Activated CD8-positive, alpha-beta T cell treated with anti-CD3 and anti-CD28 coated beads for 36 hours (primary cell): ENCODE results near the gene SRP68. TPM values are rescaled to one million over a fixed set of nuclear protein-coding genes. Genes with fewer than 3 reads are reported as not detected.

Experiments used
- ATAC-seq: fragments of 200-7000 bp; cut with Tn5 transposase; one replicate; pipeline ENCODE4 v1.10.0; 2021; ENCODE audit warnings: mild to moderate bottlenecking, moderate library complexity
- CTCF ChIA-PET: fragments of 350-600 bp; sonication (Branson Sonifier 250); formaldehyde crosslinking; loops from one replicate; lab custom pipeline; 2021; ENCODE audit warnings: antibody characterized with exemption; lab: Charles Lee
- POLR2A ChIA-PET: fragments of 350-600 bp; sonication (Branson Sonifier 250); formaldehyde crosslinking; loops from one replicate; lab custom pipeline; 2021; ENCODE audit warnings: antibody characterized with exemption; lab: Charles Lee
- DNase-seq: peaks from one replicate; pipeline ENCODE4 v3.0.0-alpha.2; 2020
- H3K27ac Mint-ChIP-seq: one replicate; pipeline ENCODE4 v1.8.0; 2021; ENCODE audit warnings: mild to moderate bottlenecking, mixed read lengths
- H3K27me3 Mint-ChIP-seq: one replicate; pipeline ENCODE4 v1.8.0; 2021; ENCODE audit warnings: mixed read lengths
- H3K36me3 Mint-ChIP-seq: one replicate; pipeline ENCODE4 v1.8.0; 2021; ENCODE audit warnings: low read depth, mixed read lengths
- H3K4me1 Mint-ChIP-seq: one replicate; pipeline ENCODE4 v1.8.0; 2021; ENCODE audit warnings: low read depth, mixed read lengths
- H3K4me3 Mint-ChIP-seq: one replicate; pipeline ENCODE4 v1.8.0; 2021; ENCODE audit warnings: mild to moderate bottlenecking, moderate library complexity, mixed read lengths
- H3K9me3 Mint-ChIP-seq: one replicate; pipeline ENCODE4 v1.8.0; 2021; ENCODE audit warnings: mixed read lengths
- intact Hi-C: fragments of 100-400 bp; cut with micrococcal nuclease; formaldehyde crosslinking; loops from one replicate; pipeline ENCODE4 v1.10.0; 2022
- microRNA-seq: library from miRNA; unstranded; fragments of <30 nt; microRNA quantifications from one replicate; pipeline ENCODE4 v1.2.0, GENCODE V29; 2022; ENCODE audit warnings: borderline microRNAs expressed, borderline replicate concordance
- total RNA-seq, 2 experiments: library from RNA; stranded (reverse); gene quantifications; one replicate each; pipeline ENCODE4 v1.2.3, GENCODE V29; 2021
- TF ChIP-seq, protein P1 (sequence below): fragments of 200-600 bp; IDR thresholded peaks from one replicate; pipeline ENCODE4 v1.8.0; 2022; ENCODE audit warnings: antibody characterized with exemption, mild to moderate bottlenecking

Gene SRP68
- total RNA-seq, 2 experiments from 2014 or later, result 132 to 135 TPM

DNA sequence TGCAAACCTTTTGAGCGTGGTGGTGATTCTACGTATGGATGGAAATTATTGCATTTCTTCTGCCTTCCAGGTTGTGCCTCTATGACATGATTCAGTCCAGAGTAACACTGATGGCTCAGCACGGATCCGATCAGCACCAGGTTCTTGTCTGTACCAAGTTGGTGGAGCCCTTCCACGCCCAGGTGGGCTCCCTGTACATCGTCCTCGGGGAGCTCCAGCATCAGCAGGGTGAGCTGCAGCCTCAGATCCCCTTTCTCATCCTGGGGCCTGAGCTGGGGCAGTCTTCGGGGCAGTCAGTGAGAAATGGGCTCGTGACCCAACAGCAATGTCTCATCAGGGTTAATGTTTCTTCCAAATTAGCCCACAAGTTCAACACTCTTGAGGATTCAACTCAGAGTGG lies 80.9 kb downstream of the SRP68 start:
- ChIA-PET POLR2A (no interaction called here), CTCF (interaction anchor here (0.6 to 1.3 kb wide), 5 partner anchors 8 to 23 kb away, joined by 3 read pairs; no protein-coding TSS in a partner anchor)
- Mint-ChIP-seq H3K9me3 (no peaks in the 10 kb centered on the region), H3K36me3 (peaks cover 3% of the 10 kb centered on the region), H3K4me3 (no peak overlapping the region), H3K27me3 (no peaks in the 10 kb centered on the region), H3K4me1 (peaks cover under 1% of the 10 kb centered on the region), H3K27ac (no peak overlapping the region)
- TF ChIP-seq, protein P1, sequence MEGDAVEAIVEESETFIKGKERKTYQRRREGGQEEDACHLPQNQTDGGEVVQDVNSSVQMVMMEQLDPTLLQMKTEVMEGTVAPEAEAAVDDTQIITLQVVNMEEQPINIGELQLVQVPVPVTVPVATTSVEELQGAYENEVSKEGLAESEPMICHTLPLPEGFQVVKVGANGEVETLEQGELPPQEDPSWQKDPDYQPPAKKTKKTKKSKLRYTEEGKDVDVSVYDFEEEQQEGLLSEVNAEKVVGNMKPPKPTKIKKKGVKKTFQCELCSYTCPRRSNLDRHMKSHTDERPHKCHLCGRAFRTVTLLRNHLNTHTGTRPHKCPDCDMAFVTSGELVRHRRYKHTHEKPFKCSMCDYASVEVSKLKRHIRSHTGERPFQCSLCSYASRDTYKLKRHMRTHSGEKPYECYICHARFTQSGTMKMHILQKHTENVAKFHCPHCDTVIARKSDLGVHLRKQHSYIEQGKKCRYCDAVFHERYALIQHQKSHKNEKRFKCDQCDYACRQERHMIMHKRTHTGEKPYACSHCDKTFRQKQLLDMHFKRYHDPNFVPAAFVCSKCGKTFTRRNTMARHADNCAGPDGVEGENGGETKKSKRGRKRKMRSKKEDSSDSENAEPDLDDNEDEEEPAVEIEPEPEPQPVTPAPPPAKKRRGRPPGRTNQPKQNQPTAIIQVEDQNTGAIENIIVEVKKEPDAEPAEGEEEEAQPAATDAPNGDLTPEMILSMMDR, result no peak
- ATAC-seq (no peak), DNase-seq (no peak)
- intact Hi-C loops, result no loop called here

Small RNAs within 50 kb of the gene (microRNA-seq; reads per million reads assigned to microRNA genes)
- 1.5 reads per million for gene MIR6868

Other genes starting within 250 kb of the SRP68 start
- gene UNC13D, start 228.1 kb downstream of the SRP68 start, total RNA-seq, result 100 to 1,000 TPM; 136 to 144 TPM
- 10 to 100 TPM; 54.4 to 58.5 TPM for gene WBP2, start 217.2 kb downstream of the SRP68 start, total RNA-seq
- 10 to 100 TPM; 16.6 to 16.8 TPM for gene TRIM47, start 193.9 kb downstream of the SRP68 start, total RNA-seq
- gene TRIM65, start 175.6 kb downstream of the SRP68 start, total RNA-seq, result 10 to 100 TPM; 37.1 to 42.2 TPM
- 100 to 1,000 TPM; 117 to 126 TPM for gene MRPL38, start 167.6 kb downstream of the SRP68 start, total RNA-seq
- 10 to 100 TPM; 13.2 to 16.2 TPM for gene FBF1, start 131.5 kb downstream of the SRP68 start, total RNA-seq
- gene ACOX1, start 93.4 kb downstream of the SRP68 start, total RNA-seq, result 10 to 100 TPM; 23.0 to 24.1 TPM
- gene TEN1, start 93.3 kb downstream of the SRP68 start, total RNA-seq, result 10 to 100 TPM; 11.7 to 13.2 TPM
- gene CDK3, start 71.7 kb downstream of the SRP68 start, total RNA-seq, result 1 to 10 TPM; 3.8 to 4.1 TPM
- gene EVPL, start 45.2 kb downstream of the SRP68 start, total RNA-seq, result under 1 TPM; 0.16 to 0.34 TPM
- gene GALR2, start 2.3 kb upstream of the SRP68 start, total RNA-seq, result 1 to 10 TPM; 1.6 to 2.1 TPM
- gene ZACN, start 6.7 kb upstream of the SRP68 start, total RNA-seq, result 1 to 10 TPM; 2.3 to 3.0 TPM
- 10 to 100 TPM; 53.5 to 64.9 TPM for gene EXOC7, start 31.3 kb upstream of the SRP68 start, total RNA-seq
- 10 to 100 TPM; 11.1 to 11.6 TPM for gene FOXJ1, start 68.7 kb upstream of the SRP68 start, total RNA-seq
- 10 to 100 TPM; 37.2 to 44.5 TPM for gene RNF157, start 168.0 kb upstream of the SRP68 start, total RNA-seq
- gene UBALD2, start 192.8 kb upstream of the SRP68 start, total RNA-seq, result 100 to 1,000 TPM; 267 to 270 TPM
- under 1 TPM; 0.49 to 0.52 TPM for gene QRICH2, start 235.8 kb upstream of the SRP68 start, total RNA-seq